SKM-1 (cell line): ENCODE results near the gene NPIPA1.
"Not testable (repeated sequence)": the region's sequence is repeated elsewhere in the genome, so short reads cannot be mapped to it uniquely, and the experiment has no call there.

Experiments used
- DNase-seq: peaks from one replicate; lab custom pipeline; 2025; ENCODE audit not compliant: unreplicated experiment; lab: John Stamatoyannopoulos, UW

NPIPA1 gene

DNA sequence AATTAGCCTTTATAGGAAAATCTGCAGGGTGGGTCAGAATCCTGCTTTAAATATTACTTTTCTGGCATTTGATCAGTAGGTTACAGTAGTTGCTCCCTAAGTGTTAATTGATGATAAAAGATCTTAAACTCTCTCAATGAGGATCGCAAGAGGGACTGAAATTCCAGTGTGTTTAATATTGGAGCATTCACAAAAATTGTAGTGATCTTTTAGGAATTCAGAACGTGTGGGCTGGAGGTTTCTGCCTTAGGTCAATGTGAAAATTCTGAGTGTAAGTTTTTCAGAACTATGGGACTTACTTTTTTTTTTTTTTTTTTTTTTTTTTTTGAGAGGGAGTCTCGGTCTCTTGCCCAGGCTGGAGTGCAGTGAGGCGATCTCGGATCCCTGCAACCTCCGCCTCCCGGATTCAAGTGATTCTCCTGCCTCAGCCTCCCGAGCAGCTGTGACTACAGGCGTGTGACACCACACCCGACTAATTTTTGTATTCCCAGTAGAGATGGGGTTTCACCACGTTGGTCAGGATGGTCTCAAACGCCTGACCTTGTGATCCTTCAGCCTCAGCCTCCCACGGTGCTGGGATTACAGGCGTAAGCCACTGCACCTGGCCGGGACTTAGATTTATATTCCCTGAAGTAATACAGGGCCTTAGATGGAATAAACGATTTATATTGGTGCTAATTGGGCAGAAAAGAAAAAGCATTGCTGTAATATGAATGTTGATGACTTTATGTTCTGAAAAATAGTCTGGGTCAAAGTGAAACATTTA, 39.9 kb downstream of the NPIPA1 start:
- not testable (repeated sequence) for DNase-seq

DNA sequence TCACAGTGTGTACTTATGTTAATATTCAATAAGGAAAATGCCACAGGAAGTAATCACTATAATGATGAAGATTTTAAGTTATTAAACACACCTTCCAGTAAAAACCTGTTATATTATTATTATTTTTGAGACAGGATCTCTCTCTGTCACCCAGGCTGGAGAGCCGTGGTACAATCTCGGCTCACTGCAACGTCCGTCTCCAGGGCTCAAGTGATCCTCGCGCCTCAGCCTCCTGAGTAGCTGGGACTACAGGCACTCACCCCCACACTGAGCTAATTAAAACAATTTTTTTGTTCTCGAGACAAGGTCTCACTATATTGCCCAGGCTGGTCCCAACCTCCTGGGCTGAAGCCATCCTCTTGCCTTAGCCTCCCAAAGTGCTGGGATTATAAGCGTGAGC, 41.0 kb downstream of the NPIPA1 start:
- not testable (repeated sequence) for DNase-seq

DNA sequence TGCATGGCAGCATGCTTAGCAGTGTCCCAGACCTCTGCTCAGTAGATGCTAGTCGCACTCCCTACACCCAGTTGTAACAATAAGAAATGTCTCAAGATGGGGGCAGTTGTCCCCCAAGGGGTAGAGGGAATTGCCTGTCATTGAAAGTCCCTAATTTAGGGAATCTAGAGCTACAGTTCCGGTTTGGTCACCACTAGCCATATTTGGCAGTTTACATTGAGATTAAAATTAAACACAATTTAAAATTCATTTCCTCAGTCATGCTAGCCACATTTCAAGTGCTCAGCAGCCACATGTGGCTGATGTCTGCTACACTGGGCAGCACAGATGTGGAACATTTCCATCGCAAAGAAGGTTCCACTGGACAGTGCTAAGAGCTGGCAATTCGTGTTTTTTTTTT, 41.7 kb downstream of the NPIPA1 start:
- not testable (repeated sequence) for DNase-seq

DNA sequence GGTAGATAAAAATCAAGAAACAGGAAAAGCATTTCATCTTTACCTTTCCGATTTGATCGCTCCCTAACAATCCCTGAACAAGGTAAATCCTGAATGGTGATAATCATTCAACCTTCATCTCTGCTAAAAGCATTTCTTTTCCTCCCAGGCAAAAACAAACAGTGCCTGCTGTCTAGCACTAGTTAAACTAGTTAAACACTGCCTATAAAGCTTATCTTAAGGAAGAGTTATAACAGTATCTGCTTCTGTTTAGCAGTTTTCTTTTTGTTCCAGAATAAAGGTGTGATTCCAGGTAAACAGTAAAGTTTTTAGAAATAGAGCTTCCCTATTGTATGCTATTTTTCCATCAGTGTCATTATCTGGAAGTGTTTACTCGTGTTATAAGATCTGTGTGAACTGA, 44.0 kb downstream of the NPIPA1 start:
- not testable (repeated sequence) for DNase-seq

DNA sequence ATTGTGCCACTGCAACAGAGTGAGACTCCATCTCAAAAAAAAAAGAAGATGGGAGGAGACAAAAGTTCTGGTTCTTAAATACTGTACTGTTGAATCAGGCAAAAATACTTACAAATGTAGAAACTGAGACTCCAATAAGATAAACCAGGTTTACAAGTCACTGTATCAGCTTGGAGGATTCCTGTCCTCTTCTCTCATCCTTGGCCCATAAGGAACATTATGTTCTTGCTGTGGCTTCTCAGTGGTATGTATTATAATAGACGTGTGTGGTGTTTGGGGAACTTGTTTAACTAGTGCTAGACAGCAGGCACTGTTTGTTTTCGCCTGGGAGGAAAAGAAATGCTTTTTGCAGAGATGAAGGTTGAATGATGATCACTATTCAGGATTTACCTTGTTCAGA, 45.3 kb downstream of the NPIPA1 start:
- not testable (repeated sequence) for DNase-seq

DNA sequence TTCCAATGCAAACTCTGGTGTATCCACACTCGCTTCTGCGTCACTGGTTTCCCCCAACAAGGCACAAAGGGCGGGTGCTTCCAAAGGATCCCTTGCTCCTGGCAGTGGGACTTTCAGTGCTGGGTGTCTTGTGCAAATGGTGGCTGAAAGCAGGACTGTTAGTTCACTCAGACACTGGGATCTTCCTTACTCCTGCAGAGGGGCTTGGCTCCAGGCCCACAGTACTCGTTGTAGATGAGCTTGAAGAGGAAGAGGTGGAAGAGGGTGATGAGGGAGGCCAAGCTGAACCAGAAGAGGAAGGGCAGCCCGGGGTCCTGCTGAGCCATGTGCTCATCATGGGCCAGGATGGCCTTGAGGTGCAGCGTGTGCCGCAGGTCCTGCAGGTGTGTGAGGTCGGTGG, 50.8 kb downstream of the NPIPA1 start:
- not testable (repeated sequence) for DNase-seq

DNA sequence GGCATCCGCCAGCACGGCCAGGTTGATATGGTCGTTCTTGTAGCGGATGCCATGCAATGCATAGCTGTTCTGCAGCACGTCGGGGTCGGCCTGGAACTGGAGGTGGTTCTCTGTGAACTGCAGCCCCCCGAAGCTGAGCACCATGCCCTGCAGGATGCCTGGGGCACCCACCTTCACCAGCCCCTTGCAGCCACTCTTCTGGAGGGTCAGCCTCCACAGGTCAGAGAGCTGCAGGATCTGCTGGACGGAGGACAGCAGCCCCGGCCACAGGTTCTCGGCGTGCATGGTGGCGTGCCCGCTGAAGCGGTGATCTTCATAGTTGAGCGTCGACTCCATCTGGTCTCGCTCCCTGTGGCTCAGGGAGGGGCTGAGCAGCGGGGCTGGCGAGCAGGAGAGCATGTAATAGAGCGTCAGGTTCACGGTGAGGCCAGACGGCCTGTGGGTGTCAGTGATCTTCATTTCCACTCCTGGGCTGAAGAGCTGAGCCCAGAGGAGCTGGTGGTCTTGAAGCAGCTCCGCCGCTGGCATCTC, 51.5 kb downstream of the NPIPA1 start:
- not testable (repeated sequence) for DNase-seq

DNA sequence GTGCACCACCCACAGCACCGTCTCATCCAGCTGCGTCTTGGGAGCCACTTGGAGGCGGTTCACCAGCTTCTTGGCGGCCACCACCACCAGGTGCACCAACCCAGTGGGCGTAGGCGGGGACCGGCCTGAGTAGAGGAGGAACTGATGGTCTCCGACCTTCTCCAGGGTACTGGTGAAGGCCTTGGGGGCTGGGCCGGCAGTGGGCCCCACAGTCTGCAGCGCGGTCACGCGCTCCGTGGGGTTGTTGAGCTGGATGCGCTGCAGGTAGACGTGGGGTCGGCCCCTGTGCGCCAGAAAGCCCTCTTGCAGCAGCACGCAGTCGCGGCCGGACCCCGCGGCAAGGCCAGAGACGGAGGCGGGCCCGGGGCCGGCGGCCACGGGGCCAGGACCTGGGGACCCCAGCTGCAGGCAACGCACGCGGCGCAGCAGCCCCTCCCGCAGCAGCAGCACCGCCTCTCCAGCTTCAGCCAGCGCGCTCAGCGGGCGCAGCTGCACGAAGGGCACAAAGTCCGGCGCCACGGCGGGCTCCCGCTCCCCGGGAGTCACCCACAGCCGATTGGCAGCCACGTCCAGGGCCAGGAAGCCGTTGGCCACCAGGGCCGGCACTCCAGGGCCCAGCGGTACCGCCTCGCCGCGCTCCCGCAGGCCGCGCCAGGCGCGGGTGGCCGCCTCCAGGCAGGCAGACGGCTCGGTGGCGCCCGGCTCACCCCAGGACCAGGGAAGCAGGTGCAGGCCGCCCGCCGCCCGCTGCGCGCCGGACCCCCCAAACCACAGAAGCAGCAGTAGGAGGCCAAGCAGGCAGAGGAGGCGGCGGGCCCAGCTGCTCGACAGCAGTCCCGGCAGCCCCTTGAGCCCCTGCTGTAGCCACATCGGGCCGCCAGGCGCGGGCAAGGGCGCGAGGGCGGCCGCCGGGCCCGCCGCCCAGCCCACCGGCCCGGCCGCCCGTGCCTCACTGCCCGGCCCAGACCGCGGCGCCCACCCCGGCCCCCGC, 52.3 kb downstream of the NPIPA1 start:
- DNase-seq, result not testable (repeated sequence)

DNA sequence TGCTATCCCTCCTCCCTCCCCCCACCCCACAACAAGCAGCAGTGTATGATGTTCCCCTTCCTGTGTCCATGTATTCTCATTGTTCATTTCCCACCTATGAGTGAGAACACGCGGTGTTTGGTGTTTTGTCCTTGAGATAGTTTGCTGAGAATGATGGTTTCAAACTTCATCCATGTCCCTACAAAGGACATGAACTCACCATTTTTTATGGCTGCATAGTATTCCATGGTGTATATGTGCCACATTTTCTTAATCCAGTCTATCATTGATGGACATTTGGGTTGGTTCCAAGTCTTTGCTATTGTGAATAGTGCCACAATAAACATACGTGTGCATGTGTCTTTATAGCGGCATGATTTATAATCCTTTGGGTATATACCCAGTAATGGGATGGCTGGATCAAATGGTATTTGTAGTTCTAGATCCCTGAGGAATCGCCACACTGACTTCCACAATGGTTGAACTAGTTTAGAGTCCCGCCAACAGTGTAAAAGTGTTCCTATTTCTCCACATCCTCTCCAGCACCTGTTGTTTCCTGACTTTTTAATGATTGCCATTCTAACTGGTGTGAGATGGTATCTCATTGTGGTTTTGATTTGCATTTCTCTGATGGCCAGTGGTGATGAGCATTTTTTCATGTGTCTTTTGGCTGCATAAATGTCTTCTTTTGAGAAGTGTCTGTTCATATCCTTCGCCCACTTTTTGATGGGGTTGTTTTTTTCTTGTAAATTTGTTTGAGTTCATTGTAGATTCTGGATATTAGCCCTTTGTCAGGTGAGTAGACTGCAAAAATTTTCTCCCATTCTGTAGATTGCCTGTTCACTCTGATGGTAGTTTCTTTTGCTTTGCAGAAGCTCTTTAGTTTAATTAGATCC, 56.3 kb downstream of the NPIPA1 start:
- DNase-seq, result not testable (repeated sequence)

DNA sequence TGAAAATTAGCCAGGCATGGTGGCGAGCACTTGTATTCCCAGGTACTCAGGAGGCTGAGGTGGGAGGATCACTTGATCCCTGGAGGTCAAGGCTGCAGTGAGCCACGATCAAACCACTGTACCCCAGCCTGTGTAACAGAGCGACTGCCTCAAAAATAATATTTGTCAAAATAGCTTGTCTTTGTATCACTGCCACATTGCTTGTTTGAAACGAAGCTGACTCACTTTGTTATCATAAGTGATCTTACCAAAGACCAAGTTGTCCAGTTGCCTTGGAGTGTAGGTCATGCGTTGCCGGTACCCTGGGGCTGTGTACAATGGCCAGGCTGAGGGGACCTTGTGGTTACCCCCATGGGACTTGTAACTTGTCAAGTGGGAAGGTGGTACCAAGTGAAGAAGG, 59.5 kb downstream of the NPIPA1 start:
- not testable (repeated sequence) for DNase-seq

DNA sequence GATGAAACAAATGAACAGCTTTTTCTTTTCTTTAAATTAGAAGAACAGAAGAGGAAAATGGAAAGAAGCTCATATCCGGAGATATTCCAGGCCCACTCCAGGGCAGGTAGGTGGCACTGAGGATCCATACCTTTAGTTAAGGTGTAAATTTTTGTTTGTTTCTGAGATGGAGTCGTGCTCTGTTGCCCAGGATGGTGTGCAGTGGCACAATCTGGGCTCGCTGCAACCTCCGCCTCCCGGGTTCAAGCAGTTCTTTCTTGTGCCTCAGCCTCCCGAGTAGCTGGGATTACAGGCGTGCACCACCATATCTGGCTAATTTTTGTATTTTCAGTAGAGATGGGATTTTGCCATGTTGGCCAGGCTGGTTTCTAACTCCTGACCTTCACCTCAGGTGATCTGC, 61.1 kb downstream of the NPIPA1 start:
- DNase-seq, result not testable (repeated sequence)

DNA sequence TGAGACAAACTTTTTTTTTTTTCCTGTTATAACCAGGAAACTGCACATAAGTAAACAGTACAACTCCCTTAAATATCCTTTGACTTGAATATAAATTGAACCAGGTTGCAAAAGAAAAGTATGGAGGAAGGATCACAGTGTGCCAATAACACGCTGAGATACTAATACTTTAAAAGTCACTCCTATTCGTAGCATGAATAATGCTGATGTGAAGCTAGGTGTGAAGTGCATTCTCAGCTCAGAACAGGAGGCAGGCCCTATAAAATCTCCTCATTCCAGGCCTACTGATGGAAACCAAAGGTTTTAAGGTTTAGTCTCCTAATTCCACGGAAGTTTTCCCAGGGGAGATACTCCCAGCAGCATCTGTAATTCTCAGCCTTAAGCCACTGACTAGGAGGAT, 62.6 kb downstream of the NPIPA1 start:
- DNase-seq, result not testable (repeated sequence)
